ENCODE results near the gene FAAP100.

FAAP100 gene

GRCh38 chr17:81593105-81593871 lies 41.1 kb upstream of the FAAP100 start:
- Histone ChIP-seq H3K27ac (replicated peaks) (no peak overlapping the region), H3K27me3 (ENCODE audit: insufficient read depth, poor library complexity, severe bottlenecking) (no peaks in the 10 kb centered on the region), H3K4me3 (replicated peaks; ENCODE audit: insufficient read depth, low read length) (no peak overlapping the region)
- no peak for TF ChIP-seq POLR2AphosphoS5 (IDR thresholded peaks at IDR 0.05; ENCODE audit: low read depth)
- TF ChIP-seq CTCF (IDR thresholded peaks at IDR 0.05; ENCODE audit: insufficient read depth, low read length): no peak
- no peak for TF ChIP-seq GABPA (IDR thresholded peaks at IDR 0.05; ENCODE audit: low read depth)
- TF ChIP-seq SPI1 (IDR thresholded peaks at IDR 0.05; ENCODE audit: borderline replicate concordance, low read depth): no peak
- TF ChIP-seq, protein P1, sequence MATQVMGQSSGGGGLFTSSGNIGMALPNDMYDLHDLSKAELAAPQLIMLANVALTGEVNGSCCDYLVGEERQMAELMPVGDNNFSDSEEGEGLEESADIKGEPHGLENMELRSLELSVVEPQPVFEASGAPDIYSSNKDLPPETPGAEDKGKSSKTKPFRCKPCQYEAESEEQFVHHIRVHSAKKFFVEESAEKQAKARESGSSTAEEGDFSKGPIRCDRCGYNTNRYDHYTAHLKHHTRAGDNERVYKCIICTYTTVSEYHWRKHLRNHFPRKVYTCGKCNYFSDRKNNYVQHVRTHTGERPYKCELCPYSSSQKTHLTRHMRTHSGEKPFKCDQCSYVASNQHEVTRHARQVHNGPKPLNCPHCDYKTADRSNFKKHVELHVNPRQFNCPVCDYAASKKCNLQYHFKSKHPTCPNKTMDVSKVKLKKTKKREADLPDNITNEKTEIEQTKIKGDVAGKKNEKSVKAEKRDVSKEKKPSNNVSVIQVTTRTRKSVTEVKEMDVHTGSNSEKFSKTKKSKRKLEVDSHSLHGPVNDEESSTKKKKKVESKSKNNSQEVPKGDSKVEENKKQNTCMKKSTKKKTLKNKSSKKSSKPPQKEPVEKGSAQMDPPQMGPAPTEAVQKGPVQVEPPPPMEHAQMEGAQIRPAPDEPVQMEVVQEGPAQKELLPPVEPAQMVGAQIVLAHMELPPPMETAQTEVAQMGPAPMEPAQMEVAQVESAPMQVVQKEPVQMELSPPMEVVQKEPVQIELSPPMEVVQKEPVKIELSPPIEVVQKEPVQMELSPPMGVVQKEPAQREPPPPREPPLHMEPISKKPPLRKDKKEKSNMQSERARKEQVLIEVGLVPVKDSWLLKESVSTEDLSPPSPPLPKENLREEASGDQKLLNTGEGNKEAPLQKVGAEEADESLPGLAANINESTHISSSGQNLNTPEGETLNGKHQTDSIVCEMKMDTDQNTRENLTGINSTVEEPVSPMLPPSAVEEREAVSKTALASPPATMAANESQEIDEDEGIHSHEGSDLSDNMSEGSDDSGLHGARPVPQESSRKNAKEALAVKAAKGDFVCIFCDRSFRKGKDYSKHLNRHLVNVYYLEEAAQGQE (IDR thresholded peaks at IDR 0.05; ENCODE audit: insufficient replicate concordance, low read depth): no peak
- DNase-seq (ENCODE audit: low read depth in 1 of 2, low spot score in 1 of 2): no peak

DNA sequence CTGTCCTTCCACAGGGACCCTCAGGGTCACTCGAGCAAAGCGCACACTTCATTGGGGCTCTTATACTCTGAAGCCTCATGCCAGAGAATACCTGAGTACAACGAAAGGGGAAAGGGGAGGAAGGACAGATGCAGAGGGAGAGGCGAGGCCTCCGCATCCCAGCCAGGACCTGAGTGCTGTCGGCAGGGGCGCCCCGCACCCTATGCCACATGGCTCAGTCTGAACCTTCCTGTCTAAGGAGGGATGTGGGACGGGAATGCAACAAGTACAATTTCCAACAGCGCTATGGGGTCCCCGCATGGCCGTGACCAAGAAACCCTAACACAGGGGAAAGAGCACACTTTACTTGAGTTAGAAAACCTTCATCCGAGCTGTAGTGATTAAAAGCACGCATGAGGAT lies 39.8 kb upstream of the FAAP100 start:
- no peak for DNase-seq (ENCODE audit: low read depth in 1 of 2, low spot score in 1 of 2)
- no peak for TF ChIP-seq CTCF (IDR thresholded peaks at IDR 0.05; ENCODE audit: insufficient read depth, low read length)
- TF ChIP-seq, protein P1 (IDR thresholded peaks at IDR 0.05; ENCODE audit: insufficient replicate concordance, low read depth): no peak
- no peak for TF ChIP-seq SPI1 (IDR thresholded peaks at IDR 0.05; ENCODE audit: borderline replicate concordance, low read depth)
- TF ChIP-seq GABPA (IDR thresholded peaks at IDR 0.05; ENCODE audit: low read depth): no peak
- no peak for TF ChIP-seq POLR2AphosphoS5 (IDR thresholded peaks at IDR 0.05; ENCODE audit: low read depth)
- no peak overlapping the region for H3K4me3 ChIP-seq (replicated peaks; ENCODE audit: insufficient read depth, low read length)
- H3K27me3 ChIP-seq (ENCODE audit: insufficient read depth, poor library complexity, severe bottlenecking): no peaks in the 10 kb centered on the region
- H3K27ac ChIP-seq (replicated peaks): no peak overlapping the region

DNA sequence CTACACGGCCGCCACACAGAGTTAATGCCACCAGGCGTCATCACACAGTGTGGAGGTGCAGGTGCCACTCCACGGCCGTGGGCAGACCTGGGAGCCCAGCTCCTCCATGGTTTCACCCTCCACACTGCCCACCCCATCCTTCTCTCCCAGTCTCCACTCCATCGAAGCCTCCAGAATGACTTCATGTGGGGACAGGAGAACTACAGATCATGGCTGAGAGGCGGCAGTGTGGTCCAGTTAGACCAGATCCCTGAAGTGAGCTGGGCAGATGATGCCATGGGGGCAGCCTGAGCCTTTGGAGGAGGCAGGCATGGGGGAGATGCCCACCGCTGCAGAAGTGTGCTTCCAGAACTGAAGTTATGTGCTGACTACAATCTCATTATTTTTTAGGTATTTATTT lies 38.0 kb upstream of the FAAP100 start:
- no peak for DNase-seq (ENCODE audit: low read depth in 1 of 2, low spot score in 1 of 2)
- no peaks in the 10 kb centered on the region for H3K27me3 ChIP-seq (ENCODE audit: insufficient read depth, poor library complexity, severe bottlenecking)
- H3K27ac ChIP-seq (replicated peaks): no peak overlapping the region
- no peak overlapping the region for H3K4me3 ChIP-seq (replicated peaks; ENCODE audit: insufficient read depth, low read length)
- TF ChIP-seq GABPA (IDR thresholded peaks at IDR 0.05; ENCODE audit: low read depth) (no peak), CTCF (IDR thresholded peaks at IDR 0.05; ENCODE audit: insufficient read depth, low read length) (no peak), POLR2AphosphoS5 (IDR thresholded peaks at IDR 0.05; ENCODE audit: low read depth) (no peak), SPI1 (IDR thresholded peaks at IDR 0.05; ENCODE audit: borderline replicate concordance, low read depth) (no peak)
- TF ChIP-seq, protein P1 (IDR thresholded peaks at IDR 0.05; ENCODE audit: insufficient replicate concordance, low read depth): no peak

Measured in HL-60 (cell line).